SK-N-SH treated with all-trans-retinoic acid at 6 μM for 48 hours (cell line): Measurements from ENCODE around the gene AGBL1.

Experiments used
- ARNTL ChIP-seq: fragments of 450-650 bp; formaldehyde crosslinking; IDR thresholded peaks from 2 replicates; pipeline ENCODE4 v1.5.0; 2020; ENCODE audit warnings: low read depth, mild to moderate bottlenecking, moderate library complexity, borderline replicate concordance
- BACH2 ChIP-seq: fragments of 250-450 bp; sonication (Bioruptor Pico); IDR thresholded peaks from 2 replicates; pipeline ENCODE4 v1.9.0; 2021; ENCODE audit warnings: mild to moderate bottlenecking, borderline replicate concordance
- CSDC2 ChIP-seq: fragments of 250-450 bp; sonication (Bioruptor Pico); IDR thresholded peaks from 2 replicates; pipeline ENCODE4 v1.5.0; 2020; ENCODE audit warnings: mild to moderate bottlenecking, moderate library complexity
- ESRRG ChIP-seq: fragments of 250-450 bp; sonication (Bioruptor Pico); IDR thresholded peaks from 2 replicates; pipeline ENCODE4 v1.6.1; 2021; ENCODE audit warnings: mild to moderate bottlenecking
- PATZ1 ChIP-seq: fragments of 250-450 bp; sonication (Bioruptor Pico); IDR thresholded peaks from 2 replicates; pipeline ENCODE4 v1.8.0; 2020; ENCODE audit warnings: mild to moderate bottlenecking, moderate library complexity, borderline replicate concordance
- PPARA ChIP-seq: fragments of 250-450 bp; sonication (Bioruptor Pico); IDR thresholded peaks from 2 replicates; pipeline ENCODE4 v1.5.0; 2020; ENCODE audit warnings: mild to moderate bottlenecking, borderline replicate concordance
- ZFP30 ChIP-seq: fragments of 450-650 bp; formaldehyde crosslinking; IDR thresholded peaks from 2 replicates; pipeline ENCODE4 v1.5.0; 2022; ENCODE audit warnings: mild to moderate bottlenecking, moderate library complexity

GRCh38 chr15:86080302-86080701 is 631 bp downstream of the AGBL1 start:
- no peak for TF ChIP-seq PATZ1
- no peak for TF ChIP-seq ZFP30 (CRISPR knock-in tag)
- no peak for TF ChIP-seq ESRRG
- TF ChIP-seq ARNTL = no peak
- TF ChIP-seq PPARA = no peak
- no peak for TF ChIP-seq CSDC2
- TF ChIP-seq BACH2 = no peak
